HTR-8/SVneo (cell line): ENCODE data around the gene OTOS.

ENCODE experiments used
- DNase-seq: peaks from one replicate; pipeline ENCODE4 v3.0.0; 2011; ENCODE audit warnings: low spot score, mixed read lengths; ENCODE audit not compliant: insufficient read length
- FAIRE-seq: peaks from 2 replicates; lab custom pipeline; 2011; peaks lifted over from hg19 to GRCh38; lab: Jason Lieb, UNC

OTOS gene

DNA sequence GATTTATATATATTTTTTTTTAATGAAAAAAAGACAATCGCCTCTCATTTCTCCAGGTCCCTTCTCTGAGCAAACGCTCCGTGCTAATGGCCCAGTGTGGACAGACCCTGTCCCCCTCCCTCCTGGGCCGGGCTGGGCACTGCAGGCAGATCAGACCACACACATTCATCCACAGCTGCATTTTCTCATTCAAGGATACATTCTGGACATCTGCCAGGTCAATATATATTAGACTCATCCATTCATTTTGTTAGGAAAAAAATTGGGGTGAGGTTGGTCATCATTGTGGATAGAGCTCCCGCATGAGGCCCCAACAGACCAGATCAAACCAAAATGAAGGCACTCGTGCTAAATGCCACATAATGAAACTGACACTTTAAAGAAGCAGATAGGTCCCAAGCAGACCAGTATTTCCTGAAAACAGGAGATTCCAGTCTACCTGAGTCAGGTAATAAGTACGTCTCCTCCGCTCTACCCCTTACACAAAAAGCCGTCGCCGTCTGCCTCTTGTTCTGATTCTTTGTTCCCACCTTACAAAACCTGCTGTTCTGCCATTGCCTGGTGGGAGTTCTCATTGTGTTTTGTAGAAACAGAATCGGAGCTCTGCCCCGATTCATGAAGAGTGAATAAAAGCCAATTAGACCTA, 15.4 kb upstream of the OTOS start:
- no peak for DNase-seq
- no peak for FAIRE-seq

DNA sequence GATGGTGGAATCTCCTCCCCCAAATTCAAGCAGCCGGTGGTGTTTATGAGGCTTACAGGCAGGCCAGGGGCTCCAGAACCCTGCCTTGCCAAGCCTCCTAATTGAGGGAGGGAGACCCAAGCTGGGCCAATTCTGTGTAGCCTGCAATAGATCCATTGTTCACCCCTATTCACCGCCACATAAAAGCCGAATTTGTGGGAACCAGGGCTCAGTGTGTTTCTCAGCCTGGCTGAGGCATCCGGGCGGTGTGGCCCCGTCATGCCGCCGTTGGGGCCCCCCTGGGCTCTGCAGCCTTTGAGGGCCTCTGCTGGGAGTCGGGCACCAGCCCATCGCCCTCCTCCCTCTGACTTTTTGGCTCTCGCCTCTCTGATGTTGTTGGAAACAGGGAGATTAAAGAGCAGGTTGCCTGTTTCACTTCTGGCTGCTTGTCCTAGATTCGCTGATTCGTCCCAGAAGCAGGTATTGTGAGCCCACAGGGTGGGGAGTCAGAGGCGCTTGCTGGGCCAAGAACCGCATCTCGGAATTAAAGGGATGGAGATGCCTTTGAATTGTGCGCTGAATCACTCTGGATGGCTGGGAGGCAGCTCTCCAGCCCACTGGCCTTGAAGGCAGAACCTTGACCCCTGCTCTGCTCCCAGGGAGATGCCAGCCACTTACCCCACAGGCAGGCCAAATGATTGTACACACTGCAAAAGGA, 14.7 kb upstream of the OTOS start:
- DNase-seq: no peak
- FAIRE-seq: no peak

DNA sequence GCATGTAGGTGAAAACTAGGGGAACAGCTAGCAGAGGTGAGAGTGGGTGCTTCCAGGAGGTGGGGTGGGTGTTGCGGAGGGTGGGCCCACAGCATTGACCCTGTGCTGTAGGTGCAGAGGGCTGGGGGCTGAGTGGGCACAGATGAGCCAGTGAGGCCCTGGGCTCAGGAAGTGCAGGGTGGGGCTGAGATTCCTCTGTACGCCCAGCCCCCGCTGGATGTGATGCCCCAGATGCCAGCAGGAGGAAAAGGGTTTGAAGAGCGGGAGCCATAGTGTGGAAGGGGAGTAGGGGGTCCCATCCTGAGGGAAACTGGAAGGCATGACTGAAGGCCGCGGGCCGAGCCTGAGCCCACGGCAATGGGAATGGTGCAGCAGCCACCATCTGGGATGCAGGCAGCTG, 14.1 kb upstream of the OTOS start:
- FAIRE-seq (no peak), DNase-seq (no peak)

DNA sequence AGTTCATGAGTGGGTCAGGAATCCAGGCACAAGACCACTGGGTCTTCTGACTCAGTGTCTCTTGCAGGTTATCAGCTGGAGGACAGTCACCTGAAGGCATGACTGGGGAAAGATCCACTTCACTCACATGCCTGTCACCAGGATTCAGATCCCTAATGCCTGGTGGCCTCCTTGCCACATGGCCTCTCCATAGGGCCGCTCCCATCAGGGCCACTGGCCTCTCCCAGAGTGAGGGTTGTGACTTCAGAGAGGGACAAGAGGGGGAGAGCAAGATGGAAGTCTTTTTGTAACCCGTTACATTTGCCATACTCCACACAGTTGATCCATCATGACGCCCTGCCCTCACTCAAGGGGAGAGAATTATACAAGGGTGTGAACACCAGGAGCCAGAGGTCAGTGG, 13.0 kb upstream of the OTOS start:
- no peak for FAIRE-seq
- DNase-seq: no peak

DNA sequence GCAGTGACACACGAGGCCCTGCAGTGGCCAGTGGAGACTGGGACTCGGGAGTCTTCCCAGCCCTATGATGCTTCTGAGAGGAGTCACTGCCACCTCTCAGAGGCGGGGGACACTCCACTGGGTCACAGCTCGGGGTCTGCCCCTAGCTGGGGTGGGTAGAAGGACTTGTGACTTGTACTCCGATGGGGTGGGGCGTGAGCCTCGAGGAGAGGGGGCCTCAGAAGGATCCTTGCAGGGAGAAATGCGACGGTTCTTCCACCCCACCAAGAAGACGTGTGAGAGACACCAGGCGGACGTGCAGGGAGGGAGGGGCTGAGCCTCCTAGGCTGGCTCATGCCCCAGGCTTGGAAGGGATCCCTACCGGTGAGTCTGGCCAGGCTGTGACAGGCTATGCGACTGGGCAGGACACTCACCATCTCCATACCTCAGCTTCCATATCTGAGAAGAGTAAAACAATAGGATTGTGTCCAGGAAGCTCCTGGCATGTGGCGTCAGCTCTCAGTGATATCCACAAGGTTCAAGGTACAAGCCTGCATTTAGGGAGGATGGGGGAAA, 11.1 kb upstream of the OTOS start:
- DNase-seq (no peak), FAIRE-seq (no peak)

DNA sequence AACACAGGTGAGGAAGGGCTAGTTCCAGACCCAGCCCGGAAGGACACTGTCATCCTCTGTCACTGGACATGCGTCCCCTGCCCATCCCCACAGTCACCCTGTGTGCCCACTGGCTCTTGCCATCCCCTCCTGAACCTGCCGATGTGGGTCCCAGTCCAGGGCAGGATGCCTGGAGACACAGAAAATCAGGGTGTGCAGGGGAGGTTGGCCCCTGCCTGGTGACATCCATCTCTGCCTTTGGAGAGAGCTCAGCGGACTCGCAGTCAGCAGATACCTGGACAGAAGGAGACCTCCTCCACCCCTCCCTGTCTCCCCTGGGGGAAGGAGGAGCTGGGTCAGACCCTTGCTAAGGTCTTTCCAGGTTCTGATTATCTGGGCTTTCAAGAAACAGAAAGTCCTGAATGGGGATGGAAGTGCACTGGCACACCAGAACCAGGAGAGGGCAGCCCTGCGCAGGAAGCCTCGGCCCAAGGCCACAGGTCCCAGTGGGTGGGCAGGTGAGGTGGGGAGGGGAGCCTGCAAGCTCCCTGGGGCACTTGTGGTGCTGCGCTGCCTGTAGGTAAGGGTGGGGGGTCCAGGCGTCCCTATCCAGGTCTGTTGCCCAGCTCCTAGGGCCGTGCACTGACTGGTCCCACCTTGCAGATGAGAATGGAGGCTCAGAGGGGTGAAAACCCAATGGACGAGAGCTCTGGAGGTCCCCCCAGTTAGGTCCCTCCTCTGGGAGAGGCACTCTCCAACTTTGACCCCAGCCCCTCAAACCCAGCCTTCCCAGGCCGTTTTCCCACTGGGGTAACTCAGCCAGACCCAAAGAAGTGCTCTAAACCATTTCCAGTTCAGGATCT, 9.7 kb upstream of the OTOS start:
- DNase-seq (peak; percentile 77), FAIRE-seq (no peak)

DNA sequence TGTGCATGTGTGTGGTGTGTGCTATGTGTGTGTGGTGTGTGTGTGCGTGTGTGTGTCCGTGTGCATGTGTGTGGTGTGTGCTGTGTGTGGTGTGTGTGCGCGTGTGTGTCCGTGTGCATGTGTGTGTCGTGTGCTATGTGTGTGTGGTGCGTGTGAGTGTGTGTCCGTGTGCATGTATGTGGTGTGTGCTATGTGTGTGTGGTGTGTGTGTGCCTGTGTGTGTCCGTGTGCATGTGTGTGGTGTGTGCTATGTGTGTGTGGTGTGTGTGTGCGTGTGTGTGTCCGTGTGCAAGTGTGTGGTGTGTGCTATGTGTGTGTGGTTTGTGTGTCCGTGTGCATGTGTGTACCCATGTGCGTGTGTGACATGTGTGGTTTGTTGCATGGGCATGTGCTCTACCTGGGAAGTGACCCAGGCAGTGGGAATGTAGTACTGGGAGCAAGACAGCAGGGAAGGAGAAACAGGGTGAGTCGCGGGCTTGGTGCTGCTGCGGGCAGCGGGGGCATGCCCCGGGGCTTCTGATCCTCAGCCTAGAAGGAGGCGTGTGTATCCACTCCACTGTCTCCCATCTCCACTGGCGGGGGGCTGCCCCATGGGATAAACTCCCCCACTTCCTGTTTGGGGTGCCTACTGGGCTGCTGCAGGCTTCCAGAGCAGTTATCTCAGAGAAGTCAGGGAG, 7.6 kb upstream of the OTOS start:
- DNase-seq: no peak
- FAIRE-seq: peak; percentile 100

DNA sequence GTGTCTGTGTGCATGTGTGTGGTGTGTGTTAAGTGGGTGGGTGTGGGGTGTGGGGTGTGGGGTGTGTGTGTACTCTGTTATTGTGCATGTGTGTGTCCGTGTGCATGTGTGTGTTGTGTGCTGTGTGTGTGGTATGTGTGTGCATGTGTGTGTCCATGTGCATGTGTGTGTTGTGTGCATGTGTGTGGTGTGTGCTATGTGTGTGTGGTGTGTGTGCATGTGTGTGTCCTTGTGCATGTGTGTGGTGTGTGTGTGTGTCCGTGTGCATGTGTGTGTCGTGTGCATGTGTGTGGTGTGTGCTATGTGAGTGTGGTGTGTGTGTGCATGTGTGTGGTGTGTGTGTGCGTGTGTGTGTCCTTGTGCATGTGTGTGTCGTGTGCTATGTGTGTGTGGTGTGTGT, 6.9 kb upstream of the OTOS start:
- FAIRE-seq (no peak), DNase-seq (no peak)

DNA sequence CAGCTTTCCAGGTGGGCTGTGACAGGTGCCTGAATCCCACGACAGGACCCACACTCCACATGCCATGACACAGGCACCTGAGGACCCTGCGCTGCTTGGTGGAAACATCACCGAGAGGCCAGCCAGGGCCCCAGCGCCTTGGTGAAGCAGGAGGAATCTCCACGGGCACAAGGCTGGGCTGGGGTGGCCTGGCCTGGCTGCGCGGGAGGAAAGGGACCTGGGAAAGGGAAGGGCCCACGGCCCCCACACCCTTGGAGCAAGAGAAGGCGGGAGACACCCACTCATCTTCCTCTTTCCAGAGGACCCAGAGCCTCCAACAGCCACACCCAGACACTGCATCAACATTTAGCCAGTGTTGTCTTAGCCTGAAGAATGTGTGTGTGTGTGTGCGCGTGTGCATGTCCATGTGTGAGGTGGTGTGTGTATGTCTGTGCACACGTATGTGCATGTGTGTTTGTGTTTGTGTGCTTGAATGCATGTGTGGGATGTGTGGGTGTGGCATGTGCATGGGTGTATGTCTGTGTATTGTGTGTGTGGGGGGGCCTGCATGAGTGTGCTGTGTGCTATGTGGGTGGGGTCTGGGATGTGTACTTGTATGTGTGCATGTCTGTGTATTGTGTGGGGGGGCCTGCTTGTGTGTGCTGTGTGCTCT, 6.3 kb upstream of the OTOS start:
- no peak for FAIRE-seq
- DNase-seq: no peak

DNA sequence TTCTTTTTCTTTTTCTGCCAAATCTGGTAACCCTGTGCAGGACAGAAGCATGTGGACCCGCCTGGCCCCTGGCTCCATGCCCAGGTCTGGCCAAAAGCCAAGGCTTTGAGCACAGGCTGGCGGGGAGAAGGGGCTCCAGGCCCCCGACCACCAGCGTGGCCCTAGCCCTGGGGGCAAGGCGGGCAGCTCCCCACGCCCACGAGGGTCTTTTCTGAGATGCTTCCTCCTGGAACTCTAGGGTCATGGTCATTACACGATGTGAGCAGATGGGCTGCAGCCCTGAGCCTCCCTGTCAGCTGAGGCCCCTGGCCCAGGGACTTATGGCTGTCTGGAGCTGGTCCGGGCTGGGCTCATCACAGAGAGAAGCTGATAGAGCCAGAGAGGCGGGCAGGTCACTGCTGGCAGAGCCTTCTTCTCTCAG, 5.7 kb upstream of the OTOS start:
- FAIRE-seq (no peak), DNase-seq (no peak)

DNA sequence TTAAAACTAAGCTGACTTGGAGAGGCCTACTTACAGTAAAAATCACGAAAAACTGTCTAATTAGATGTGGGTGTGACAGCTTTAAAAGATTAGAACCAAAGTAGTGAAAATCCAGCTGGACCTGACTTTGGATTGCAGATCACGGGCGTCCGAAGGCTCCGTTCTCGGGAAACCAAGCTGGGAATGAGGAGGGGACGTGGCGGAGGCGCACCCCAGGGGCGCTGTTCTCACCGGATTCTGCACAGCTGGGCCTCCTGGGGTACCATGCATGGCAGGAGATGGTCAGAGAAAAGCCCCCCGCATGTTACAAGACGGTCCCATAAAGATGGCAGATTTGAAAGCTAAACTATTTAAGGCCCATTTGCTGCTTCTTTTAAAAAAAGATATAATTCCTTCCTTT, 5.0 kb upstream of the OTOS start:
- FAIRE-seq (no peak), DNase-seq (no peak)

DNA sequence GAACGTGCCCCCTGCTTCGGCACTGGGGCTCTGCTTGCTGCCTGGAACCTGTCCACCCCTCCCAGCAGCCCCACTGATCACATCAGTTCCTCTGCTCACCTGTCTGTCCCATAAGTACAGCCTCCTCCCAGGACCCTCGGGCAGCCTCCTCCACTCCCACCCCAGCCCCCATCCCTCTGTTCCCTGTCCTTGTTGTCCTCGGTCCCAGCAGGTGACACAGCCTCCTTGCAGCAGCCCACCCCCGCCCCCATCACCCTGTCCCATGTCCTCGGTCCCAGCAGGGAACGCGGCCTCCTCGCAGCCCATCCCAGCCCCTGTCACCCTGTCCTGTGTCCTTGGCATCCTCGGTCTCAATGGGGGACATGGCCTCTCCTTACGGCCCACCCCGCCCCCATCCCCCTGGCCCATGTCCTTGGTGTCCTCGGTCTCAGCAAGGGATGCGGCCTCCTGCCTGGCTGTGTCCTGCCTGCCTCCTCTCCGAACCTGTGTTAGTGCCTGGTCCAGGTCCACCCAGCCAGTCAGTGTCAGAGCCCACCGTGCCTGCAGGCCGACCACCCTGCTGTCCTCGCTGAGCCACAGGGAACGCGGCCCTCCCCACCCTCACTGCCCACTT, 4.3 kb upstream of the OTOS start:
- FAIRE-seq: no peak
- DNase-seq: no peak

DNA sequence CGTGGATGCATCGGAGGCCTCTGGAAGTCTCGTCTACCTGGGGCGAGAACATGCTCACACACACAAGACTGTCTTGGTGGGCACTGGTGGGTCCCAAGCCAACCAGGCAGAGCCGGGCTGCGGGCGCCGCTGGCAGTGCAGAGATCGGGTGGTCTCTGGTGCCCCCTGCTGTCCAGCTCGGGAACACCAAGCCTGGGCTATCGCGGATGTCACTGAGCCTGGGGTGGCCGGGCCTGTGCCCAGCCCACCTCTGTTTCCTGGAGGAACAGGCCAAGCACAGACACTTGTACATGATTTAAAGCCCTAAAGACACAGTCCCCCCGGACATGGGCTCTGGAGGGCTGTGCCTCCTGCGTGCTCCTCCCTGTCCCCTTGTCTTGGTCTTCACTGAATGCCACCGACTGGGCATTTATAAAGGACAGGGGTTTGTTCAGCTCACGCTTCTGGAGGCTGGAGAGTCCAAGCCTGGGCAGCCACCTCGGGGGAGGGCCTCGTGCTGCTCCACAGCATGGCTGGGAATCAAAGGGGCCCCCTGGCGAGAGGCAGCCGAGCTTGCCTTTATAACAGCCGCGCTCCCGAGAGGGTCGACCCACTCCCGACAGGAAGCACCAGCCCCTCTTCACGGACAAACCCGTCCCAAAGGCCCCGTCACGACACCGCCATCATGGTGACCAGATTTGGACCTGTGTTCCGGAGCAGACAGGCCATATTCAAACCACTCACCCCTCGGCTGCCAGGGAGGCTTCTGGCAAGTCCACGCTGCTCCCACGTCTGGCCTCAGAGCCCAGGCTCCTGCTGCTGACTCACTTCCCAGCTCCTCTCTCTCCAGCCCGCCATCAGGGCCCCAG, 3.6 kb upstream of the OTOS start:
- peak; percentile 83 for FAIRE-seq

DNA sequence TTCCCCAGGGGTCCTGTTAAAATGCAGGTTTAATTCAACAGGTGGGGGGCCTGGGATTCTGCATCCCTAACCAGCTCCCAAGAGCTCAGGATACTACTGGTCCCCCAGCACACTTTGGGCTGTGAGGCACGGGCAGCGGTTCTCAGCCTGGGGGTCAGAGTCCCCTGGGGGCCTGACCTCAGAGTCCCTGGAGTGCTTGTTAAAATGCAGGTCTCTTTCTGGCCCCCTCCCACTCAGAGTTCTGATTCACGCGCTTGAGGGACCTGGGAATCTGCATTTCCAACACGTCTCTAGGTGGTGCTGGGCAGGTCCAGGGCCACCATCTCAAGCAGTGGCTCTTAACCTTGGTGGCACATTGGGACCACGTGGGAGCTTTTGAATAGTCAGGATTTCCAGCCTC, 2.8 kb upstream of the OTOS start:
- DNase-seq (no peak), FAIRE-seq (no peak)

More for the DNA sequence above, 3.6 kb upstream of the OTOS start:
- peak; percentile 82 for DNase-seq

DNA sequence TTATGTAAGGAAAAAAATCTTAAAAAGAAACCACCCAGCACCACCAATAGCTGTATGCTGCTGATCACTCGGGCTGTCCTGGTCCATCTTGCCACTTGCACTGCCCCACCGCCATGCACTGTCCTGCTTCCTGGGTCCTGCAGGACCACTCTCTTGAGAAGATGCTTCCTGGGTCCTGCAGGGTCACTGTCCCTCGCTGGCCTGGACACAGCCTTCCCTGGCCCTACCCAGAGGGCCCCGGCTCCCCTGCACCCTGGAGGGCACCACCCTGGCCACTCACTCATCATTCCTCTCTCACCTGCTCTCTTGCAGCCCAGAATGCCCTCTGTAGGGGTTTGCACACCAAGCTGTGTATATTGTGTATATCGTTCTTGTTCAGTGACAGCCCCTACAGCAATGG, 2.4 kb upstream of the OTOS start:
- FAIRE-seq (no peak), DNase-seq (no peak)

DNA sequence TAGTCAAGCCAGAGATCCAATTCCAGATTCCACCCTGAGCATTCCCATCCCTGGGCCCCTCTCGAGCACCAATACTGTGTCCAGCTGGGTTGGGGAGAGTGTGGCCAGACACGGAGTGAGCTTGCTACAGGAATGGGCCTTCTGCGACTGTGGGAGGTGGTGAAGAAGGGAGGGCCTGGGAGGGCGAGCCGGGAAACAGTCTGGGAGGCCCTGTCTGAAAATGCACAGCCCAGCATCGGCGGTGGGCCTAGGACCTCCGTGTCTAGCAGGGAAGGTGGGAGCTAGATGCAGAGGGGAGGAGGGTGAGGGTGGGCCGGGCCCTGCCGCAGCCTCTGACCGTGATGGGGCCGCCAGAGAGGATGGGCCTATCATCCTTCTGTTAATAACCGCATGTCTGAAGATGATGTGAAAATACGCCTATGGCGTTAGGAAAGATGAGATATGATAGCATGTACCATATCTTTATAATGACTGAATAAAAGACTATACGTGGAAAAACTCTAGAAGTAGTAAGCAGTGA, 1.9 kb upstream of the OTOS start:
- FAIRE-seq (no peak), DNase-seq (no peak)

DNA sequence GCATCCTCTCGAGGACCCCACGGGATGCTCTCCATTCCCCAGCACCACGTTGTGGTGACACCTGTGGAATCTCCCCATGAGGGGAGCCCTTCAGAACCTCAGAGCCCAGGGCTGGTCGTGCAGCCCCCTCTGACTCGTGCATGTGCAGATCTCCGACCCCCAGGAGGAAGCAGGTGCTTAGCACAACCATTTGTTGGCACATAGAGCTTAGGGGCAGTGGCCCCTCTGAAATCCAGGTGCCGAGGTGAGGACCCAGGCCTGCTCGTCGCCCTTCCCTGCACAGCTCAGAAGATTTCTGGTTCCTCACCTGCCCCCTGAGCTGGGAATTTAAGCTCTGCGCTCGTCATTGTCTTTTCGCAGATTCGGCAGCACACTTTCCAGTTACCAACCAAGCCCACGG, 1.3 kb upstream of the OTOS start:
- DNase-seq (no peak), FAIRE-seq (no peak)

DNA sequence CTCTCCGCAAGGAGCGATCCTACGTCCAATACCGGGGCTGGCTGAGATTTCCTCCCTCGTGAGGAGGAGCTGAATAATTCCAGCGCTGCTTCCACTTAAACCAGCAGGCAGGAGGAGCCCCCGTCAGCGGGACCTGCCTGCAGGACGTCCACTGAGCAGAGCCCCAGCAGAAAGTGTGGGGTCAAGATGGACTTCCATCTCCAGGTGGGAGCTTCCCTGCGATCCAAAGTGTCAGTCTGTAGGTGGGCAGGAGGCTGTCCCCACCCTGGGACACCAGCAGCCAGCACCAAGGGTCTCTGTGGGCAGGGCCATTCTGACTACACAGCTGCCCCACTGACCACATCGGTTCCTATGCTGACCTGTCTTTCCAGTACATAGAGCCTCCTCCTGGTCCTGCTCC, 462 bp upstream of the OTOS start:
- DNase-seq: no peak
- FAIRE-seq: no peak
